Measurements from ENCODE around the gene ERCC5. TPM values are rescaled to one million over a fixed set of nuclear protein-coding genes. Genes with fewer than 3 reads are reported as not detected.

ERCC5 gene
- total and polyA plus RNA-seq, 4 donors = 25.8 to 81.8 (median 42.0) TPM

- no peaks in the 10 kb centered on the region for H3K36me3 ChIP-seq (ENCODE audit: control insufficient read depth in 1 of 2, insufficient read depth in 2 of 2, low read length in 1 of 2)
- 88 to 91% methylated on average over 7 of the region's 7 CpGs for WGBS, 2 donors
These were observed 31.7 kb upstream of the ERCC5 start for GRCh38 chr13:102814025-102814607.

GRCh38 chr13:102814793-102815192, 31.0 kb upstream of the ERCC5 start:
- 80 to 87% methylated on average over 6 of the region's 6 CpGs for WGBS, 2 donors
- Histone ChIP-seq H3K9me3 (ENCODE audit: control insufficient read depth, low read length) (no peaks in the 10 kb centered on the region), H3K36me3 (ENCODE audit: control insufficient read depth in 1 of 2, insufficient read depth in 2 of 2, low read length in 1 of 2) (no peaks in the 10 kb centered on the region), H3K4me3 (ENCODE audit: low read length in 2 of 2) (no peak overlapping the region), H3K4me1 (ENCODE audit: control insufficient read depth in 1 of 2, insufficient read depth in 2 of 2, low read length in 2 of 2) (no peaks in the 10 kb centered on the region), H3K27me3 (ENCODE audit: control insufficient read depth in 1 of 2, insufficient read depth in 2 of 2, low read length in 1 of 2) (no peaks in the 10 kb centered on the region), H3K27ac (ENCODE audit: low read depth in 1 of 2, low read length in 2 of 2) (no peak overlapping the region)
- intact Hi-C loops (cut with DNase I) = no loop called here
- no peak for ATAC-seq (ENCODE audit: low FRiP score)
- no peak for DNase-seq

More at GRCh38 chr13:102814025-102814607, 31.7 kb upstream of the ERCC5 start:
- intact Hi-C loops (cut with DNase I) = no loop called here
- no peak overlapping the region for H3K4me3 ChIP-seq (ENCODE audit: low read length in 2 of 2)
- H3K4me1 ChIP-seq (ENCODE audit: control insufficient read depth in 1 of 2, insufficient read depth in 2 of 2, low read length in 2 of 2) = no peaks in the 10 kb centered on the region
- no peak for DNase-seq
- no peak for ATAC-seq (ENCODE audit: low FRiP score)
- no peaks in the 10 kb centered on the region for H3K27me3 ChIP-seq (ENCODE audit: control insufficient read depth in 1 of 2, insufficient read depth in 2 of 2, low read length in 1 of 2)
- no peaks in the 10 kb centered on the region for H3K9me3 ChIP-seq (ENCODE audit: control insufficient read depth, low read length)
- no peak overlapping the region for H3K27ac ChIP-seq (ENCODE audit: low read depth in 1 of 2, low read length in 2 of 2)

- WGBS, 2 donors = 74 to 78% methylated on average over 5 of the region's 5 CpGs
- no peak for ATAC-seq (ENCODE audit: low FRiP score)
- no peak overlapping the region for H3K27ac ChIP-seq (ENCODE audit: low read depth in 1 of 2, low read length in 2 of 2)
These were observed 30.0 kb upstream of the ERCC5 start for GRCh38 chr13:102815788-102816187.

GRCh38 chr13:102816708-102817107, 29.1 kb upstream of the ERCC5 start:
- Histone ChIP-seq H3K27me3 (ENCODE audit: control insufficient read depth in 1 of 2, insufficient read depth in 2 of 2, low read length in 1 of 2) (no peaks in the 10 kb centered on the region), H3K36me3 (ENCODE audit: control insufficient read depth in 1 of 2, insufficient read depth in 2 of 2, low read length in 1 of 2) (no peaks in the 10 kb centered on the region), H3K9me3 (ENCODE audit: control insufficient read depth, low read length) (no peaks in the 10 kb centered on the region), H3K4me3 (ENCODE audit: low read length in 2 of 2) (no peak overlapping the region), H3K27ac (ENCODE audit: low read depth in 1 of 2, low read length in 2 of 2) (no peak overlapping the region), H3K4me1 (ENCODE audit: control insufficient read depth in 1 of 2, insufficient read depth in 2 of 2, low read length in 2 of 2) (no peaks in the 10 kb centered on the region)
- intact Hi-C loops (cut with DNase I) = no loop called here
- ATAC-seq (ENCODE audit: low FRiP score) (no peak), DNase-seq (no peak)
- WGBS, 2 donors = 74 to 82% methylated on average over 4 of the region's 4 CpGs

More at GRCh38 chr13:102815788-102816187, 30.0 kb upstream of the ERCC5 start:
- intact Hi-C loops (cut with DNase I) = no loop called here
- H3K4me3 ChIP-seq (ENCODE audit: low read length in 2 of 2) = no peak overlapping the region
- no peaks in the 10 kb centered on the region for H3K36me3 ChIP-seq (ENCODE audit: control insufficient read depth in 1 of 2, insufficient read depth in 2 of 2, low read length in 1 of 2)
- H3K4me1 ChIP-seq (ENCODE audit: control insufficient read depth in 1 of 2, insufficient read depth in 2 of 2, low read length in 2 of 2) = no peaks in the 10 kb centered on the region
- DNase-seq = no peak
- H3K9me3 ChIP-seq (ENCODE audit: control insufficient read depth, low read length) = no peaks in the 10 kb centered on the region
- no peaks in the 10 kb centered on the region for H3K27me3 ChIP-seq (ENCODE audit: control insufficient read depth in 1 of 2, insufficient read depth in 2 of 2, low read length in 1 of 2)

GRCh38 chr13:102817241-102817640, 28.6 kb upstream of the ERCC5 start:
- H3K36me3 ChIP-seq (ENCODE audit: control insufficient read depth in 1 of 2, insufficient read depth in 2 of 2, low read length in 1 of 2) = no peaks in the 10 kb centered on the region
- no peak for ATAC-seq (ENCODE audit: low FRiP score)

GRCh38 chr13:102817907-102818306, 27.9 kb upstream of the ERCC5 start:
- no peak for ATAC-seq (ENCODE audit: low FRiP score)
- no peaks in the 10 kb centered on the region for H3K27me3 ChIP-seq (ENCODE audit: control insufficient read depth in 1 of 2, insufficient read depth in 2 of 2, low read length in 1 of 2)
- intact Hi-C loops (cut with DNase I) = no loop called here
- H3K9me3 ChIP-seq (ENCODE audit: control insufficient read depth, low read length) = no peaks in the 10 kb centered on the region
- H3K4me1 ChIP-seq (ENCODE audit: control insufficient read depth in 1 of 2, insufficient read depth in 2 of 2, low read length in 2 of 2) = no peaks in the 10 kb centered on the region
- H3K27ac ChIP-seq (ENCODE audit: low read depth in 1 of 2, low read length in 2 of 2) = no peak overlapping the region
- no peak for DNase-seq
- H3K36me3 ChIP-seq (ENCODE audit: control insufficient read depth in 1 of 2, insufficient read depth in 2 of 2, low read length in 1 of 2) = peaks cover 0 to 2% of the 10 kb centered on the region in 2 donors
- no peak overlapping the region for H3K4me3 ChIP-seq (ENCODE audit: low read length in 2 of 2)

More at GRCh38 chr13:102817241-102817640, 28.6 kb upstream of the ERCC5 start:
- Histone ChIP-seq H3K4me1 (ENCODE audit: control insufficient read depth in 1 of 2, insufficient read depth in 2 of 2, low read length in 2 of 2) (no peaks in the 10 kb centered on the region), H3K27ac (ENCODE audit: low read depth in 1 of 2, low read length in 2 of 2) (no peak overlapping the region), H3K9me3 (ENCODE audit: control insufficient read depth, low read length) (no peaks in the 10 kb centered on the region), H3K4me3 (ENCODE audit: low read length in 2 of 2) (no peak overlapping the region), H3K27me3 (ENCODE audit: control insufficient read depth in 1 of 2, insufficient read depth in 2 of 2, low read length in 1 of 2) (no peaks in the 10 kb centered on the region)
- 94% methylated on average over 1 of the region's 1 CpG for WGBS, 2 donors
- intact Hi-C loops (cut with DNase I) = no loop called here
- no peak for DNase-seq

- 89 to 92% methylated on average over 4 of the region's 4 CpGs for WGBS, 2 donors
- no peak for DNase-seq
- H3K27ac ChIP-seq (ENCODE audit: low read depth in 1 of 2, low read length in 2 of 2) = no peak overlapping the region
- peaks cover 3 to 4% of the 10 kb centered on the region in 2 donors for H3K36me3 ChIP-seq (ENCODE audit: control insufficient read depth in 1 of 2, insufficient read depth in 2 of 2, low read length in 1 of 2)
- no peaks in the 10 kb centered on the region for H3K9me3 ChIP-seq (ENCODE audit: control insufficient read depth, low read length)
- ATAC-seq (ENCODE audit: low FRiP score) = no peak
- no peaks in the 10 kb centered on the region for H3K4me1 ChIP-seq (ENCODE audit: control insufficient read depth in 1 of 2, insufficient read depth in 2 of 2, low read length in 2 of 2)
- H3K4me3 ChIP-seq (ENCODE audit: low read length in 2 of 2) = no peak overlapping the region
- no peaks in the 10 kb centered on the region for H3K27me3 ChIP-seq (ENCODE audit: control insufficient read depth in 1 of 2, insufficient read depth in 2 of 2, low read length in 1 of 2)
- intact Hi-C loops (cut with DNase I) = no loop called here
These were observed 20.4 kb upstream of the ERCC5 start for GRCh38 chr13:102825400-102825799.

- H3K36me3 ChIP-seq (ENCODE audit: control insufficient read depth in 1 of 2, insufficient read depth in 2 of 2, low read length in 1 of 2) = peaks cover 3 to 4% of the 10 kb centered on the region in 2 donors
- no peak overlapping the region for H3K27ac ChIP-seq (ENCODE audit: low read depth in 1 of 2, low read length in 2 of 2)
- no peaks in the 10 kb centered on the region for H3K9me3 ChIP-seq (ENCODE audit: control insufficient read depth, low read length)
- DNase-seq (no peak), ATAC-seq (ENCODE audit: low FRiP score) (no peak)
- WGBS, 2 donors = 76 to 81% methylated on average over 8 of the region's 8 CpGs
- H3K27me3 ChIP-seq (ENCODE audit: control insufficient read depth in 1 of 2, insufficient read depth in 2 of 2, low read length in 1 of 2) = no peaks in the 10 kb centered on the region
- H3K4me1 ChIP-seq (ENCODE audit: control insufficient read depth in 1 of 2, insufficient read depth in 2 of 2, low read length in 2 of 2) = no peaks in the 10 kb centered on the region
- intact Hi-C loops (cut with DNase I) = no loop called here
- no peak overlapping the region for H3K4me3 ChIP-seq (ENCODE audit: low read length in 2 of 2)
These were observed 19.7 kb upstream of the ERCC5 start for GRCh38 chr13:102825921-102826706.

- intact Hi-C loops (cut with DNase I) = no loop called here
- 33 to 38% methylated on average over 4 of the region's 4 CpGs for WGBS, 2 donors
- no peak overlapping the region for H3K4me3 ChIP-seq (ENCODE audit: low read length in 2 of 2)
- DNase-seq (no peak), ATAC-seq (ENCODE audit: low FRiP score) (no peak)
- peaks cover 0 to 3% of the 10 kb centered on the region in 2 donors for H3K36me3 ChIP-seq (ENCODE audit: control insufficient read depth in 1 of 2, insufficient read depth in 2 of 2, low read length in 1 of 2)
- no peak overlapping the region for H3K27ac ChIP-seq (ENCODE audit: low read depth in 1 of 2, low read length in 2 of 2)
- no peaks in the 10 kb centered on the region for H3K9me3 ChIP-seq (ENCODE audit: control insufficient read depth, low read length)
- no peaks in the 10 kb centered on the region for H3K27me3 ChIP-seq (ENCODE audit: control insufficient read depth in 1 of 2, insufficient read depth in 2 of 2, low read length in 1 of 2)
- H3K4me1 ChIP-seq (ENCODE audit: control insufficient read depth in 1 of 2, insufficient read depth in 2 of 2, low read length in 2 of 2) = no peaks in the 10 kb centered on the region
These were observed 15.2 kb upstream of the ERCC5 start for GRCh38 chr13:102830646-102831045.
